Measurements from ENCODE around the gene TIGD6.

The TIGD6 gene

GRCh38 chr5:149998281-149998680 lies 2.2 kb downstream of the TIGD6 start:
- H4K91ac ChIP-seq (ENCODE audit: low read depth, low read length, poor library complexity) = no peak overlapping the region
- DNase-seq (ENCODE audit: low spot score) = no peak
- H3K79me1 ChIP-seq (ENCODE audit: low read depth, low read length) = no peaks in the 10 kb centered on the region
- H3K14ac ChIP-seq (ENCODE audit: low read length) = no peak overlapping the region
- no peak overlapping the region for H4K8ac ChIP-seq (ENCODE audit: low read depth, low read length)
- no peak overlapping the region for H2AFZ ChIP-seq (ENCODE audit: low read length)
- H2BK5ac ChIP-seq (ENCODE audit: low read length) = no peak overlapping the region
- H3K4me2 ChIP-seq (ENCODE audit: insufficient read depth, low read length, poor library complexity, severe bottlenecking) = no peak overlapping the region
- H3K27ac ChIP-seq (replicated peaks; ENCODE audit: low read length) = no peak overlapping the region
- WGBS, 2 donors (ENCODE audit: extremely low coverage in 2 of 2, insufficient read length in 2 of 2, insufficient replicate concordance in 1 of 2) = no CpG with 5 or more reads among the region's 3 CpGs
- H2AK5ac ChIP-seq (ENCODE audit: low read depth, low read length) = no peak overlapping the region
- H3K27me3 ChIP-seq (ENCODE audit: control insufficient read depth in 3 of 3, insufficient read depth in 3 of 3, low read depth in 1 of 3, low read length in 3 of 3) = no peaks in the 10 kb centered on the region
- H3K36me3 ChIP-seq (replicated peaks in 1 of 2; ENCODE audit: control insufficient read depth in 2 of 2, insufficient read depth in 2 of 2, low read length in 2 of 2) = peaks cover 3 to 23% of the 10 kb centered on the region in 2 donors
- H3K9ac ChIP-seq (ENCODE audit: low read depth, low read length, poor library complexity) = no peak overlapping the region
- H3K4me1 ChIP-seq (ENCODE audit: control insufficient read depth in 2 of 2, insufficient read depth in 1 of 2, low read depth in 1 of 2, low read length in 2 of 2) = peaks cover 5 to 6% of the 10 kb centered on the region in 2 donors
- H2BK120ac ChIP-seq (ENCODE audit: low read depth, low read length) = no peak overlapping the region
- no peak overlapping the region for H2BK12ac ChIP-seq (ENCODE audit: low read length)
- no peak overlapping the region for H3K4me3 ChIP-seq (ENCODE audit: low read length in 2 of 2)
- no peak overlapping the region for H3K23ac ChIP-seq (ENCODE audit: low read depth, low read length, poor library complexity)
- H3K9me3 ChIP-seq (replicated peaks in 1 of 2; ENCODE audit: control insufficient read depth in 2 of 2, insufficient read depth in 1 of 2, low read depth in 1 of 2, low read length in 2 of 2) = no peaks in the 10 kb centered on the region
- no peak overlapping the region for H3K18ac ChIP-seq (ENCODE audit: low read length)
- no peak overlapping the region for H2BK15ac ChIP-seq (ENCODE audit: low read length)
- H3K4ac ChIP-seq (ENCODE audit: low read length) = no peak overlapping the region

GRCh38 chr5:149996205-149996890 lies 4.1 kb downstream of the TIGD6 start:
- no peak for DNase-seq (ENCODE audit: low spot score)
- no peak overlapping the region for H2BK15ac ChIP-seq (ENCODE audit: low read length)
- no peak overlapping the region for H3K4ac ChIP-seq (ENCODE audit: low read length)
- H2BK5ac ChIP-seq (ENCODE audit: low read length) = no peak overlapping the region
- H4K8ac ChIP-seq (ENCODE audit: low read depth, low read length) = no peak overlapping the region
- H3K9me3 ChIP-seq (replicated peaks in 1 of 2; ENCODE audit: control insufficient read depth in 2 of 2, insufficient read depth in 1 of 2, low read depth in 1 of 2, low read length in 2 of 2) = no peaks in the 10 kb centered on the region
- no peaks in the 10 kb centered on the region for H3K27me3 ChIP-seq (ENCODE audit: control insufficient read depth in 3 of 3, insufficient read depth in 3 of 3, low read depth in 1 of 3, low read length in 3 of 3)
- no peak overlapping the region for H2AK5ac ChIP-seq (ENCODE audit: low read depth, low read length)
- H2BK120ac ChIP-seq (ENCODE audit: low read depth, low read length) = no peak overlapping the region
- WGBS, 2 donors (ENCODE audit: extremely low coverage in 2 of 2, insufficient read length in 2 of 2, insufficient replicate concordance in 1 of 2) = no CpG with 5 or more reads among the region's 6 CpGs
- H2AFZ ChIP-seq (ENCODE audit: low read length) = no peak overlapping the region
- H3K36me3 ChIP-seq (replicated peaks in 1 of 2; ENCODE audit: control insufficient read depth in 2 of 2, insufficient read depth in 2 of 2, low read length in 2 of 2) = peaks cover 3 to 23% of the 10 kb centered on the region in 2 donors
- H3K4me1 ChIP-seq (ENCODE audit: control insufficient read depth in 2 of 2, insufficient read depth in 1 of 2, low read depth in 1 of 2, low read length in 2 of 2) = peaks cover 4 to 5% of the 10 kb centered on the region in 2 donors
- no peak overlapping the region for H3K14ac ChIP-seq (ENCODE audit: low read length)
- no peak overlapping the region for H4K91ac ChIP-seq (ENCODE audit: low read depth, low read length, poor library complexity)
- no peak overlapping the region for H3K23ac ChIP-seq (ENCODE audit: low read depth, low read length, poor library complexity)
- no peak overlapping the region for H3K4me3 ChIP-seq (ENCODE audit: low read length in 2 of 2)
- H3K4me2 ChIP-seq (ENCODE audit: insufficient read depth, low read length, poor library complexity, severe bottlenecking) = no peak overlapping the region
- H2BK12ac ChIP-seq (ENCODE audit: low read length) = no peak overlapping the region
- H3K79me1 ChIP-seq (ENCODE audit: low read depth, low read length) = no peaks in the 10 kb centered on the region
- no peak overlapping the region for H3K9ac ChIP-seq (ENCODE audit: low read depth, low read length, poor library complexity)
- no peak overlapping the region for H3K27ac ChIP-seq (replicated peaks; ENCODE audit: low read length)
- no peak overlapping the region for H3K18ac ChIP-seq (ENCODE audit: low read length)

DNA sequence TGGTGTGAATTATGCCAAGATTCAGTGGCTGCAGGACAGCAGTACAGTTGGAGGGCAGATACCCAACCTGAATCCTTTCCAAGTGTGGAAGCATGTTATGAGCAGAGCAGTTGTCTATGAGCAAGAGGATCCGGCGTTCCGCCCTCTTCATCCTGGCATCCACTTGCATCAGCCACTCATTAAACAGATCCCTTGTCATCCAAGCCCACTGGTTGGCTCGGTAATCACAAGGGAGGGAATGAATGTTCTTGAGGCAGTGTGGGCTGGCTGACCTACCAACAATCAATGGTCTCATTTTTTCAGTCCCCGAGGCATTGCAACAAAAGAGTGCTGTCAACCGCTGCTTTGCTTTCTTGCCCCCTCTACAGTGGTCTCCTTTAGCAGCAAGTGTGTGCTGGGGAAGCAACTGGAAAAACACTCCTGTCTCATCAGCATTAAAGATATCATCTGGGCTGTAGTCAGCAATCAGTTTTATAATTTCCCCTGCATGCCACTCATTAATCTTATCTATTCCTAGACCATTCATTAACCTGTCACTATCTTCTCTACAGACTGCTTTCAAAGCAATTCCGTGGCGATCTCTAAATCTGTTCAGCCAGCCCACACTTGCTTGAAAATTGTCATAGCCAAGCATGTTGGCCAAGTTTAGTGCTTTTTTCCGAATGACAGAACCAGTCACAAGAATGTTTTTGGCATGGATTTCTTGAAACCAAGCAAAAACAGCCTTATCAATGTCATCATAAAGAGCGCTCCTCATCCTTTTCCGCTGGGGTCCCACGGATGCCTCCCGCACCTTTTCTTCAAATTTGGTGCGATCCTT lies 4.9 kb downstream of the TIGD6 start:
- no peak overlapping the region for H2AK5ac ChIP-seq (ENCODE audit: low read depth, low read length)
- no peak overlapping the region for H2BK12ac ChIP-seq (ENCODE audit: low read length)
- H3K4ac ChIP-seq (ENCODE audit: low read length) = no peak overlapping the region
- no peak for DNase-seq (ENCODE audit: low spot score)
- peaks cover 4 to 5% of the 10 kb centered on the region in 2 donors for H3K4me1 ChIP-seq (ENCODE audit: control insufficient read depth in 2 of 2, insufficient read depth in 1 of 2, low read depth in 1 of 2, low read length in 2 of 2)
- no CpG with 5 or more reads among the region's 14 CpGs for WGBS, 2 donors (ENCODE audit: extremely low coverage in 2 of 2, insufficient read length in 2 of 2, insufficient replicate concordance in 1 of 2)
- no peak overlapping the region for H2BK120ac ChIP-seq (ENCODE audit: low read depth, low read length)
- H3K14ac ChIP-seq (ENCODE audit: low read length) = no peak overlapping the region
- H2BK5ac ChIP-seq (ENCODE audit: low read length) = no peak overlapping the region
- no peak overlapping the region for H3K9ac ChIP-seq (ENCODE audit: low read depth, low read length, poor library complexity)
- no peak overlapping the region for H3K27ac ChIP-seq (replicated peaks; ENCODE audit: low read length)
- no peak overlapping the region for H2BK15ac ChIP-seq (ENCODE audit: low read length)
- H3K4me3 ChIP-seq (ENCODE audit: low read length in 2 of 2) = no peak overlapping the region
- H3K4me2 ChIP-seq (ENCODE audit: insufficient read depth, low read length, poor library complexity, severe bottlenecking) = no peak overlapping the region
- H3K18ac ChIP-seq (ENCODE audit: low read length) = no peak overlapping the region
- H3K27me3 ChIP-seq (ENCODE audit: control insufficient read depth in 3 of 3, insufficient read depth in 3 of 3, low read depth in 1 of 3, low read length in 3 of 3) = no peaks in the 10 kb centered on the region
- H2AFZ ChIP-seq (ENCODE audit: low read length) = no peak overlapping the region
- no peak overlapping the region for H4K8ac ChIP-seq (ENCODE audit: low read depth, low read length)
- H3K9me3 ChIP-seq (replicated peaks in 1 of 2; ENCODE audit: control insufficient read depth in 2 of 2, insufficient read depth in 1 of 2, low read depth in 1 of 2, low read length in 2 of 2) = no peaks in the 10 kb centered on the region
- peaks cover 3 to 23% of the 10 kb centered on the region in 2 donors for H3K36me3 ChIP-seq (replicated peaks in 1 of 2; ENCODE audit: control insufficient read depth in 2 of 2, insufficient read depth in 2 of 2, low read length in 2 of 2)
- H3K79me1 ChIP-seq (ENCODE audit: low read depth, low read length) = no peaks in the 10 kb centered on the region
- H3K23ac ChIP-seq (ENCODE audit: low read depth, low read length, poor library complexity) = no peak overlapping the region
- H4K91ac ChIP-seq (ENCODE audit: low read depth, low read length, poor library complexity) = no peak overlapping the region

DNA sequence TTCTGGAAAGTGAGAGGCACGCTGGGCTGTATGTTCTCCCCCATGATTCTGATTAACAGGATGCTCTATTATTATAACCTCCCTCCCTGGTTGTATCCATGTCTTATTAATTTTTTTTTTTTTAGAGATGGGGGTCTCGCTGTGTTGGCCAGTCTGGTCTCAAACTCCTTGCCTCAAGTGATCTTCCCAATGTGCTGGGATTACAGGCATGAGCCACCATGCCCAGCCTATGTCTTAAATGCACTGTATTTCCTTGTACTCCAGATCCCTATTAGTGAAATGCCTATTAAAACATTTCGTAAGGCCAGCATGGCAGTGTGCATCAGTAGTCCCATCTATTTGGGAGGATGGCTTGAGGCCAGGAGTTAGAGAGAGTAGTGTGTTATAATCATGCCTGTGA lies 7.0 kb downstream of the TIGD6 start:
- H3K4ac ChIP-seq (ENCODE audit: low read length) = no peak overlapping the region
- no peaks in the 10 kb centered on the region for H3K27me3 ChIP-seq (ENCODE audit: control insufficient read depth in 3 of 3, insufficient read depth in 3 of 3, low read depth in 1 of 3, low read length in 3 of 3)
- H2BK12ac ChIP-seq (ENCODE audit: low read length) = no peak overlapping the region
- H2AK5ac ChIP-seq (ENCODE audit: low read depth, low read length) = no peak overlapping the region
- H3K9ac ChIP-seq (ENCODE audit: low read depth, low read length, poor library complexity) = no peak overlapping the region
- H3K36me3 ChIP-seq (replicated peaks in 1 of 2; ENCODE audit: control insufficient read depth in 2 of 2, insufficient read depth in 2 of 2, low read length in 2 of 2) = peaks cover 3 to 23% of the 10 kb centered on the region in 2 donors
- H3K27ac ChIP-seq (replicated peaks; ENCODE audit: low read length) = no peak overlapping the region
- H3K9me3 ChIP-seq (replicated peaks in 1 of 2; ENCODE audit: control insufficient read depth in 2 of 2, insufficient read depth in 1 of 2, low read depth in 1 of 2, low read length in 2 of 2) = no peaks in the 10 kb centered on the region
- no peak overlapping the region for H2BK120ac ChIP-seq (ENCODE audit: low read depth, low read length)
- no peak overlapping the region for H4K8ac ChIP-seq (ENCODE audit: low read depth, low read length)
- H3K18ac ChIP-seq (ENCODE audit: low read length) = no peak overlapping the region
- H4K91ac ChIP-seq (ENCODE audit: low read depth, low read length, poor library complexity) = no peak overlapping the region
- H3K23ac ChIP-seq (ENCODE audit: low read depth, low read length, poor library complexity) = no peak overlapping the region
- no peak overlapping the region for H3K4me2 ChIP-seq (ENCODE audit: insufficient read depth, low read length, poor library complexity, severe bottlenecking)
- H3K14ac ChIP-seq (ENCODE audit: low read length) = no peak overlapping the region
- H3K79me1 ChIP-seq (ENCODE audit: low read depth, low read length) = no peaks in the 10 kb centered on the region
- no peak overlapping the region for H2AFZ ChIP-seq (ENCODE audit: low read length)
- no peak overlapping the region for H2BK5ac ChIP-seq (ENCODE audit: low read length)
- no peak overlapping the region for H3K4me3 ChIP-seq (ENCODE audit: low read length in 2 of 2)
- DNase-seq (ENCODE audit: low spot score) = no peak
- H3K4me1 ChIP-seq (ENCODE audit: control insufficient read depth in 2 of 2, insufficient read depth in 1 of 2, low read depth in 1 of 2, low read length in 2 of 2) = no peaks in the 10 kb centered on the region
- no peak overlapping the region for H2BK15ac ChIP-seq (ENCODE audit: low read length)
- WGBS, 2 donors (ENCODE audit: extremely low coverage in 2 of 2, insufficient read length in 2 of 2, insufficient replicate concordance in 1 of 2) = no CpG with 5 or more reads among the region's 3 CpGs

All from neuronal stem cell (in vitro differentiated cells).